ENCODE measurements around the gene KSR1. TPM values are rescaled to one million over a fixed set of nuclear protein-coding genes. Genes with fewer than 3 reads are reported as not detected.

Gene KSR1
- total and polyA plus RNA-seq, 2 of the 8 experiments (the other 6 are each of a cell fraction or from before 2014, with no cell fraction given), result 14.1 to 34.7 TPM

DNA sequence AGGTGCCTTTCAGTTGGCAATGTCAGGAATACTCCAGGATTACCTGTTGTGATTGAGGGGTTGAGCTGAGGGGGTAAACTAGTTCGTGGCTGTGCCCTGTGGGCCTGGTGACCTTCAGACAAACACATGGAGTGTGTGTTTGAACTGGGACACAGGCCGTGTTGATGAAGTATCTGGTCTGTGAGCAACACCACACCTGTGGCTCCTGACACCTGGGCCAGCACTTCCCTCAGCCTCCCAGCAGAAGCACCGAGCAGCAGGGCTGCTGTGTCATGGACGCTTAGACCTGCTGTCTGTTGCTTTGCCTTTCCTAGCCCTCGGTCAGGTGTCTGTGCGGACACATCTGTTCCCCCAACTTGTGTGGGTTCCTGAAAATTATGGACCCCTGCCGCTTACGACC lies 82.9 kb downstream of the KSR1 start:
- Histone ChIP-seq H3K9me3 (ENCODE audit: insufficient read depth in 2 of 2, low read depth in 1 of 2, low read length in 1 of 2) (no peaks in the 10 kb centered on the region), H2BK120ac (replicated peaks; ENCODE audit: low read depth, low read length) (no peak overlapping the region), H3K4me1 (replicated peaks in 1 of 4; ENCODE audit: control insufficient read depth in 3 of 4, insufficient read depth in 4 of 4, low read length in 3 of 4) (peaks cover 0 to 8% (median 2%) of the 10 kb centered on the region in 4 experiments; a peak in 5 of 7 replicates), H4K8ac (ENCODE audit: extremely low read depth, insufficient read depth, low read length) (no peak overlapping the region), H3K56ac (replicated peaks; ENCODE audit: insufficient read length, low read depth, low read length) (no peak overlapping the region), H2AK5ac (ENCODE audit: low read depth, low read length) (no peak overlapping the region), H2BK5ac (ENCODE audit: low read depth, low read length) (peak overlapping the region; percentile 48), H3K27me3 (replicated peaks in 1 of 4; ENCODE audit: control insufficient read depth in 3 of 4, extremely low read depth in 1 of 4, insufficient read depth in 3 of 4, low read length in 3 of 4) (no peaks in the 10 kb centered on the region), H2BK20ac (ENCODE audit: low read length) (no peak overlapping the region), H3K23me2 (ENCODE audit: low read depth, low read length) (no peaks in the 10 kb centered on the region), H3K79me1 (ENCODE audit: low read depth, low read length) (peaks cover 19% of the 10 kb centered on the region), H3K23ac (ENCODE audit: insufficient read length) (no peak overlapping the region), H3K79me2 (ENCODE audit: control insufficient read depth in 1 of 2, insufficient read depth in 2 of 2, low read length in 2 of 2) (peaks cover 0 to 83% of the 10 kb centered on the region in 2 experiments; a peak in 2 of 4 replicates), H2BK12ac (ENCODE audit: low read depth, low read length) (0 out of 2 replicates have a peak overlapping the region, but pooled peaks have one; percentile 55), H3K4me2 (ENCODE audit: insufficient read depth in 1 of 2, low read depth in 2 of 2, low read length in 2 of 2) (no peak overlapping the region), H4K5ac (ENCODE audit: insufficient read length, low read depth, low read length) (no peak overlapping the region), H3K4ac (replicated peaks; ENCODE audit: insufficient read length, low read depth, low read length) (no peak overlapping the region), H3K27ac (ENCODE audit: low read depth, low read length) (no peak overlapping the region), H3K4me3 (ENCODE audit: extremely low read depth in 1 of 4, insufficient read depth in 2 of 4, low read depth in 3 of 4, low read length in 4 of 4) (no peak overlapping the region), H4K91ac (replicated peaks; ENCODE audit: insufficient read length, low read length) (no peak overlapping the region), H3K18ac (ENCODE audit: extremely low read depth, low read length) (no peak overlapping the region), H2BK15ac (ENCODE audit: low read length) (no peak overlapping the region), H3K14ac (ENCODE audit: insufficient read length) (no peak overlapping the region), H4K20me1 (replicated peaks in 1 of 2; ENCODE audit: control insufficient read depth in 1 of 2, insufficient read depth in 2 of 2, low read length in 2 of 2) (peaks cover 4 to 7% of the 10 kb centered on the region in 2 experiments), H3K9ac (replicated peaks in 1 of 4; ENCODE audit: extremely low read depth in 1 of 4, low read depth in 3 of 4, low read length in 3 of 4) (no peak overlapping the region), H3K36me3 (ENCODE audit: control insufficient read depth in 2 of 4, insufficient read depth in 4 of 4, low read length in 3 of 4) (no peaks in the 10 kb centered on the region), H2AFZ (ENCODE audit: low read length) (no peak overlapping the region)
- ChIA-PET CTCF (ENCODE audit: partially characterized antibody) (interaction anchor here (1.2 to 1.8 kb wide), 3 partner anchors 10 to 60 kb away, joined by 3 read pairs; no protein-coding TSS in a partner anchor), POLR2A (ENCODE audit: partially characterized antibody) (no interaction called here)
- FAIRE-seq (no peak), DNase-seq (ENCODE audit: low read depth in 1 of 2, low spot score in 2 of 2) (no peak)
- 81% methylated on average over 8 of the region's 8 CpGs; no CpG with 5 or more reads in 1 of the 2 experiments for WGBS, 2 experiments (ENCODE audit: extremely low coverage in 1 of 2, insufficient coverage in 1 of 2, insufficient read length in 1 of 2, insufficient replicate concordance in 2 of 2, low coverage in 1 of 2, low lambda C conversion rate in 2 of 2, missing lambda C conversion rate in 1 of 2)
- TF ChIP-seq KDM1A (IDR thresholded peaks at IDR 0.05; ENCODE audit: borderline replicate concordance, low read length), result no peak
- no peak for TF ChIP-seq RFX5 (IDR thresholded peaks at IDR 0.05; ENCODE audit: borderline replicate concordance, low read depth, low read length)
- no peak for TF ChIP-seq KDM5A (IDR thresholded peaks at IDR 0.05; ENCODE audit: low read length)
- TF ChIP-seq, protein P1, sequence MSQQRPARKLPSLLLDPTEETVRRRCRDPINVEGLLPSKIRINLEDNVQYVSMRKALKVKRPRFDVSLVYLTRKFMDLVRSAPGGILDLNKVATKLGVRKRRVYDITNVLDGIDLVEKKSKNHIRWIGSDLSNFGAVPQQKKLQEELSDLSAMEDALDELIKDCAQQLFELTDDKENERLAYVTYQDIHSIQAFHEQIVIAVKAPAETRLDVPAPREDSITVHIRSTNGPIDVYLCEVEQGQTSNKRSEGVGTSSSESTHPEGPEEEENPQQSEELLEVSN (IDR thresholded peaks at IDR 0.05), result no peak
- no peak for TF ChIP-seq SIX5 (IDR thresholded peaks at IDR 0.05; ENCODE audit: low read depth, low read length)
- TF ChIP-seq FOSL1 (IDR thresholded peaks at IDR 0.05; ENCODE audit: insufficient read depth, low read depth, low read length), result no peak
- no peak for TF ChIP-seq MAFK (IDR thresholded peaks at IDR 0.05; ENCODE audit: low read depth, low read length)
- no peak for TF ChIP-seq POU5F1 (IDR thresholded peaks at IDR 0.05; ENCODE audit: low read depth, low read length)
- no peak for TF ChIP-seq EZH2 (IDR thresholded peaks at IDR 0.05; ENCODE audit: low read depth, low read length, severe bottlenecking)
- TF ChIP-seq BACH1 (IDR thresholded peaks at IDR 0.05; ENCODE audit: low read length), result no peak
- no peak for TF ChIP-seq SUZ12 (IDR thresholded peaks at IDR 0.05; ENCODE audit: low read length)

All from H1 (cell line).